H1 (cell line): ENCODE measurements around the gene ADAM19. TPM values are rescaled to one million over a fixed set of nuclear protein-coding genes. Genes with fewer than 3 reads are reported as not detected.

Source experiments
- CTCF ChIA-PET: fragments of 300-600 bp; sonication (Branson Sonifier 250); formaldehyde crosslinking; loops from one replicate; lab custom pipeline; 2021; ENCODE audit not compliant: partially characterized antibody; lab: Charles Lee
- POLR2A ChIA-PET: fragments of 300-600 bp; sonication (Branson Sonifier 250); formaldehyde crosslinking; loops from one replicate; lab custom pipeline; 2021; ENCODE audit warnings: inconsistent platforms; ENCODE audit not compliant: partially characterized antibody; lab: Charles Lee
- DNase-seq, 2 experiments: peaks; one replicate each; pipeline versions ENCODE4 v3.0.0 to v3.0.0-alpha.2; 2010 to 2022; ENCODE audit warnings: low spot score in 2 of 2, low read depth in 1 of 2, mixed read lengths in 1 of 2
- FAIRE-seq: peaks from 2 replicates; lab custom pipeline; 2011; peaks lifted over from hg19 to GRCh38; lab: Jason Lieb, UNC
- H2AFZ ChIP-seq: 2 replicates; pipeline ENCODE4 v1.8.1; 2012; ENCODE audit warnings: low read length, inconsistent platforms
- H2AK5ac ChIP-seq: 2 replicates; pipeline ENCODE4 v1.6.1; 2013; ENCODE audit warnings: low read depth, low read length
- H2BK120ac ChIP-seq: replicated peaks from 2 replicates; pipeline ENCODE3; 2013; ENCODE audit warnings: low read depth, low read length, inconsistent platforms
- H2BK12ac ChIP-seq: 2 replicates; pipeline ENCODE4 v1.6.1; 2013; ENCODE audit warnings: low read depth, low read length
- H2BK15ac ChIP-seq: 2 replicates; pipeline ENCODE4 v1.6.1; 2013; ENCODE audit warnings: low read length
- H2BK20ac ChIP-seq: 2 replicates; pipeline ENCODE4 v1.6.1; 2013; ENCODE audit warnings: low read length
- H2BK5ac ChIP-seq: 2 replicates; pipeline ENCODE4 v1.6.1; 2013; ENCODE audit warnings: low read depth, low read length
- H3K14ac ChIP-seq: 2 replicates; pipeline ENCODE4 v1.6.1; 2013; ENCODE audit warnings: inconsistent platforms; ENCODE audit not compliant: insufficient read length
- H3K18ac ChIP-seq: 2 replicates; pipeline ENCODE4 v1.6.1; 2013; ENCODE audit warnings: low read length; ENCODE audit errors: extremely low read depth
- H3K23ac ChIP-seq: 2 replicates; pipeline ENCODE4 v1.6.1; 2013; ENCODE audit warnings: inconsistent platforms; ENCODE audit not compliant: insufficient read length
- H3K23me2 ChIP-seq: 2 replicates; pipeline ENCODE4 v1.6.1; 2013; ENCODE audit warnings: low read depth, low read length
- H3K27ac ChIP-seq: 2 replicates; pipeline ENCODE4 v1.6.1; 2011; ENCODE audit warnings: low read depth, low read length, inconsistent platforms
- H3K27me3 ChIP-seq, 4 experiments: replicated peaks in 1 of 4; 1 replicate in 1 of 4; 2 replicates in 3 of 4; pipeline versions ENCODE4 v1.6.1 to v1.8.1; 2011 to 2013; ENCODE audit warnings: low read length in 3 of 4, mild to moderate bottlenecking in 3 of 4, inconsistent platforms in 2 of 4, mixed read lengths in 2 of 4, moderate library complexity in 1 of 4; ENCODE audit not compliant: control insufficient read depth in 3 of 4, insufficient read depth in 3 of 4; ENCODE audit errors: extremely low read depth in 1 of 4
- H3K36me3 ChIP-seq, 4 experiments: 2 replicates each; pipeline versions ENCODE4 v1.6.1 to v1.8.1; 2011 to 2013; ENCODE audit warnings: mild to moderate bottlenecking in 4 of 4, low read length in 3 of 4, moderate library complexity in 2 of 4, control low read depth in 1 of 4, inconsistent platforms in 1 of 4; ENCODE audit not compliant: insufficient read depth in 4 of 4, control insufficient read depth in 2 of 4
- H3K4ac ChIP-seq: replicated peaks from 2 replicates; pipeline ENCODE3; 2013; ENCODE audit warnings: low read length, low read depth, mixed read lengths, inconsistent platforms; ENCODE audit not compliant: insufficient read length
- H3K4me1 ChIP-seq, 4 experiments: replicated peaks in 1 of 4; 1 replicate in 1 of 4; 2 replicates in 3 of 4; pipeline versions ENCODE4 v1.6.1 to v1.8.1; 2011 to 2013; ENCODE audit warnings: low read length in 3 of 4, inconsistent platforms in 2 of 4, mixed read lengths in 1 of 4; ENCODE audit not compliant: insufficient read depth in 4 of 4, control insufficient read depth in 3 of 4
- H3K4me2 ChIP-seq, 2 experiments: 2 replicates each; pipeline versions ENCODE4 v1.6.1 to v1.8.1; 2011 to 2013; ENCODE audit warnings: low read depth in 2 of 2, low read length in 2 of 2, control low read depth in 1 of 2, inconsistent platforms in 1 of 2, mild to moderate bottlenecking in 1 of 2; ENCODE audit not compliant: insufficient read depth in 1 of 2
- H3K4me3 ChIP-seq, 4 experiments: fragments of 200-600, 300-600 bp in 1 of 4; sonication (generic), shearing (Covaris generic), sonication (Bioruptor Twin) in 1 of 4; 2 replicates each; pipeline versions ENCODE4 v1.5.1 to v1.8.1; 2011 to 2016; ENCODE audit warnings: low read length in 4 of 4, low read depth in 3 of 4, control low read depth in 2 of 4, inconsistent platforms in 2 of 4, mild to moderate bottlenecking in 2 of 4, mixed read lengths in 1 of 4, moderate library complexity in 1 of 4; ENCODE audit not compliant: insufficient read depth in 2 of 4; ENCODE audit errors: extremely low read depth in 1 of 4
- H3K56ac ChIP-seq: replicated peaks from 2 replicates; pipeline ENCODE3; 2013; ENCODE audit warnings: low read depth, mild to moderate bottlenecking, mixed read lengths, low read length, inconsistent platforms; ENCODE audit not compliant: insufficient read length
- H3K79me1 ChIP-seq: 2 replicates; pipeline ENCODE4 v1.6.1; 2013; ENCODE audit warnings: low read depth, low read length, control low read depth
- H3K79me2 ChIP-seq, 2 experiments: 2 replicates each; pipeline versions ENCODE4 v1.6.1 to v1.8.1; 2012 to 2013; ENCODE audit warnings: low read length in 2 of 2, mild to moderate bottlenecking in 2 of 2, inconsistent platforms in 1 of 2; ENCODE audit not compliant: insufficient read depth in 2 of 2, control insufficient read depth in 1 of 2
- H3K9ac ChIP-seq, 4 experiments: replicated peaks in 1 of 4; 1 replicate in 1 of 4; 2 replicates in 3 of 4; pipeline versions ENCODE4 v1.6.1 to v1.8.1; 2011 to 2013; ENCODE audit warnings: low read depth in 3 of 4, low read length in 3 of 4, control low read depth in 2 of 4, mild to moderate bottlenecking in 2 of 4, moderate library complexity in 2 of 4, inconsistent platforms in 1 of 4; ENCODE audit errors: extremely low read depth in 1 of 4
- H3K9me3 ChIP-seq, 2 experiments: 2 replicates each; pipeline versions ENCODE4 v1.6.1 to v1.8.1; 2012 to 2013; ENCODE audit warnings: mild to moderate bottlenecking in 2 of 2, moderate library complexity in 2 of 2, control low read depth in 1 of 2, inconsistent platforms in 1 of 2, low read depth in 1 of 2, low read length in 1 of 2, mixed read lengths in 1 of 2; ENCODE audit not compliant: insufficient read depth in 2 of 2
- H4K20me1 ChIP-seq, 2 experiments: replicated peaks in 1 of 2; 2 replicates each; pipeline versions ENCODE3 to v1.8.1; 2011 to 2013; ENCODE audit warnings: inconsistent platforms in 2 of 2, low read length in 2 of 2, mild to moderate bottlenecking in 1 of 2; ENCODE audit not compliant: insufficient read depth in 2 of 2, control insufficient read depth in 1 of 2
- H4K5ac ChIP-seq: 2 replicates; pipeline ENCODE4 v1.6.1; 2013; ENCODE audit warnings: low read length, low read depth, mixed read lengths, inconsistent platforms; ENCODE audit not compliant: insufficient read length
- H4K8ac ChIP-seq: 2 replicates; pipeline ENCODE4 v1.8.0; 2013; ENCODE audit warnings: mild to moderate bottlenecking, moderate library complexity, low read length, inconsistent platforms; ENCODE audit not compliant: insufficient read depth; ENCODE audit errors: extremely low read depth
- H4K91ac ChIP-seq: replicated peaks from 2 replicates; pipeline ENCODE3; 2013; ENCODE audit warnings: low read length, mixed read lengths, inconsistent platforms; ENCODE audit not compliant: insufficient read length
- ATF3 ChIP-seq: IDR thresholded peaks from 2 replicates; pipeline ENCODE4 v1.6.1; 2011; ENCODE audit warnings: low read depth, mild to moderate bottlenecking, low read length; ENCODE audit not compliant: insufficient read depth
- CTBP2 ChIP-seq: IDR thresholded peaks from 2 replicates; pipeline ENCODE4 v1.7.0; 2011; ENCODE audit warnings: borderline replicate concordance, mild to moderate bottlenecking, moderate library complexity, mixed read lengths, low read length; ENCODE audit not compliant: insufficient read depth, insufficient read length
- E2F6 ChIP-seq: IDR thresholded peaks from 2 replicates; pipeline ENCODE4 v1.6.1; 2012; ENCODE audit warnings: inconsistent platforms
- KDM5A ChIP-seq: fragments of 200-600 bp; IDR thresholded peaks from 2 replicates; pipeline ENCODE4 v1.7.1; 2012; ENCODE audit warnings: mild to moderate bottlenecking, low read length, inconsistent platforms, mixed read lengths
- NRF1 ChIP-seq: IDR thresholded peaks from 2 replicates; pipeline ENCODE4 v1.6.1; 2011; ENCODE audit warnings: mild to moderate bottlenecking, low read depth, low read length, improper control_type of control experiment
- SAP30 ChIP-seq: fragments of 300-600 bp; sonication (generic); IDR thresholded peaks from 2 replicates; pipeline ENCODE4 v1.7.1; 2012; ENCODE audit warnings: low read length, moderate library complexity, mild to moderate bottlenecking, inconsistent platforms; ENCODE audit not compliant: insufficient read depth, insufficient replicate concordance
- SUZ12 ChIP-seq: fragments of 200-600 bp; sonication (generic); IDR thresholded peaks from 2 replicates; pipeline ENCODE4 v1.6.1; 2012; ENCODE audit warnings: mild to moderate bottlenecking, inconsistent platforms, low read length, moderate library complexity, mixed read lengths
- WGBS, 2 experiments: shearing (Covaris generic) in 1 of 2; methylation state at CpG; one replicate each; pipeline versions ENCODE4 v1.1.6 to v1.1.7; 2013 to 2015; ENCODE audit warnings: low lambda C conversion rate in 2 of 2, mixed read lengths in 2 of 2, inconsistent platforms in 1 of 2, low coverage in 1 of 2, missing lambda C conversion rate in 1 of 2; ENCODE audit not compliant: insufficient replicate concordance in 2 of 2, insufficient coverage in 1 of 2, insufficient read length in 1 of 2; ENCODE audit errors: extremely low coverage in 1 of 2, missing lambda C conversion rate in 1 of 2; 5-methylcytosine and 5-hydroxymethylcytosine counted together
- polyA plus RNA-seq, 7 experiments: library from polyadenylated mRNA; depleted of rRNA in 3 of 7; stranded (reverse) in 5 of 7; unstranded in 2 of 7; fragments of >200 nt in 5 of 7; fragments of 200-250 nt in 2 of 7; gene quantifications; 1 replicate in 5 of 7; 2 replicates in 1 of 7; 4 replicates in 1 of 7; pipeline versions ENCODE4 v1.2.1 to v1.2.3, GENCODE V29; 2011 to 2013; ENCODE audit warnings: missing spikeins in 2 of 7, mixed read lengths in 2 of 7
- total RNA-seq: library from RNA; stranded (reverse); fragmentation: NEBNext Ultra II Directional; extraction: Animal tissue kit (Norgen Biotek cat#: 25700); gene quantifications from 2 replicates; pipeline ENCODE4 v1.2.1, GENCODE V29; 2021

Gene ADAM19
- total and polyA plus RNA-seq, 2 of the 8 experiments (the other 6 are each of a cell fraction or from before 2014, with no cell fraction given), result 6.5 to 22.7 TPM

GRCh38 chr5:157542282-157543000, 33.1 kb downstream of the ADAM19 start:
- Histone ChIP-seq H4K20me1 (no peaks in the 10 kb centered on the region), H4K91ac (no peak overlapping the region), H2BK5ac (no peak overlapping the region), H3K4me2 (no peak overlapping the region), H3K4ac (no peak overlapping the region), H3K9me3 (no peaks in the 10 kb centered on the region), H3K36me3 (no peaks in the 10 kb centered on the region), H4K5ac (no peak overlapping the region), H2AFZ (no peak overlapping the region), H3K4me3 (no peak overlapping the region), H3K18ac (no peak overlapping the region), H3K27me3 (no peaks in the 10 kb centered on the region), H3K23ac (no peak overlapping the region), H3K23me2 (no peaks in the 10 kb centered on the region), H3K4me1 (peaks cover 0 to 7% (median 1%) of the 10 kb centered on the region in 4 experiments; a peak in 4 of 7 replicates), H3K27ac (no peak overlapping the region), H3K14ac (no peak overlapping the region), H2AK5ac (no peak overlapping the region), H3K56ac (no peak overlapping the region), H4K8ac (0 out of 2 replicates have a peak overlapping the region, but pooled peaks have one; percentile 19), H2BK120ac (no peak overlapping the region), H2BK15ac (no peak overlapping the region), H2BK12ac (no peak overlapping the region), H3K79me1 (no peaks in the 10 kb centered on the region; the same call in none of the 2 replicates), H2BK20ac (no peak overlapping the region), H3K9ac (no peak overlapping the region), H3K79me2 (no peaks in the 10 kb centered on the region)
- ChIA-PET POLR2A (no interaction called here), CTCF (interaction anchor here (1.0 to 2.0 kb wide), 2 partner anchors 35 to 66 kb away, joined by 4 to 7 read pairs; no protein-coding TSS in a partner anchor)
- no peak for FAIRE-seq
- WGBS, 2 experiments, result 93% methylated on average over 14 of the region's 14 CpGs; no CpG with 5 or more reads in 1 of the 2 experiments
- no peak for DNase-seq
- TF ChIP-seq SAP30, result no peak
- TF ChIP-seq CTBP2, result no peak
- no peak for TF ChIP-seq KDM5A
- TF ChIP-seq ATF3, result no peak
- TF ChIP-seq NRF1, result no peak
- no peak for TF ChIP-seq E2F6
- TF ChIP-seq SUZ12, result no peak
